ENCODE data around the gene TPMT.
"Not testable (repeated sequence)": the region's sequence is repeated elsewhere in the genome, so short reads cannot be mapped to it uniquely, and the experiment has no call there.

TPMT gene

DNA sequence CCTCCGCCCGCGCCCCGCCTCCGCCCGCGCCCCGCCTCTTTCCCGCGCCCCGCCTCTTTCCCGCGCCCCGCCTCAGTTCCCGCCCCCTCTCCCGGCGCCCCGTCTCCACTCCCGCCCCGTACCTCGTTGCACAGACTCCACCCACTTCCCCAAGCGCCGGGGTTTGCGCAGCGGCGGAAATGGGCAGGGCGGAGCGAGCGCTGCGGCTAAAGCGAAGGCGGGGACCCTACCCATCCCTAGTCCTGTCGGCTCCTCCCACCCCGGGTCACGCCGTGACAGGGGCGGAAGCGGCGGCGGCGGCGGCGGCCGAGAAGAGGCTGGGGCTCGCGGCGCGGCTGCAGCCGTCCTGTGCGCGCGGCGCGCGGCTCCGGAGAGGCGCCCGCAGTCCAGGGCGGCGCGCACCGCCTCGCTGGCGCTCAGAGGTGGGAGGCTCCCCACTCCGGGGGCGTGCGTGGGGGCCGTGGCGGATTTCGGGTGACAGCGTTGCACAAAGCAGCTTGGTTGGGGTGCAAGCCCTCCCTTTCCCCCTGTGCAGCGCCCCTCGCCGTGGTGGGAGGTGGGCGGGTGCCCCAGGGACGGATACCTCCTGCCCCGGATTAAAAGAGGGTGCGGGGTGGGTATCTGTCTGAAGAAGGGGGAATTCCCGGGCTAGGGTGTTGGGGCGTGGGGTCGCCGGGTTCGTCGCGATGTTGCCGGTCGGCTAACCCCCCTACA, 430 bp upstream of the TPMT start, which contains the start of gene KDM1B:
Gene KDM1B (plus strand): TSS at position 273 of the 714 bp plus-strand sequence. CDS start 4,474 bp downstream, outside the sequence.
- DNase-seq, result peak; percentile 94

DNA sequence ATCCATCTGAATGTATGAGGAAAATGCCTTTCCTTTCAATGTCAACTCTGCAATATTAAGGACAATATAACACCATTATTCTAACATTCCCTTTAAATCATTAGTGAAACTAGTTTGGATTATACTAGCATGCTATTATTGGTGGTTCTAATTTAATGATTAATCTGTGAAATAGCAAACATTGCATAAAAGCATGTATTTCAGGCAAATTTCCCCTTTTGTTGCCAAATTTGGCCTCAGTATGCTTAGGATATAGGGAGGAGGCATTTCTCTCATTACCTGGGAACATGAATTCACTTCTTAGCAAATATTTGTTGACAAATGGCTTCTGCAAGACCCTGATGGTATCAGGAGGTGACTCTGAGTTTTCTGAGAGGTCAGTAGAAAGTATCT, 1.6 kb downstream of the TPMT start:
- no peak for DNase-seq

DNA sequence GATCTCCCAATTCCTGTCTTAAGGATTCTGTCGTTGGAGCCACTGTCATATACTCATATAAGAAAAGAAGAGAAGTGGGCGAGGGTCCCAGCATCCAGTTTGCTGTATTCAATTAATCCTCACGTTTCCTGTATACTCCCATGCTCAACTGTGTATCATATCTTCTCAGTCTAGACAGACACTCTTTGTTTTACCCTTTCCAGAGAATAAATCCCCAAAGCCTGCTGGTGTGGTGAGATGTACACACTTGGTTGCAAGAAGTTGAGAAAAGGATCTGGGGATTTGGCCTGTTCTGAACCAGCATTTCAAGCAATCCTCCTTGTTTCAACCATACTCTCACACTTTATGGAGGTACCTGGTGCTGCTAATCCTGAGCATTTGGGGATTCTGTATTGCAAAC, 3.1 kb downstream of the TPMT start:
- no peak for DNase-seq

DNA sequence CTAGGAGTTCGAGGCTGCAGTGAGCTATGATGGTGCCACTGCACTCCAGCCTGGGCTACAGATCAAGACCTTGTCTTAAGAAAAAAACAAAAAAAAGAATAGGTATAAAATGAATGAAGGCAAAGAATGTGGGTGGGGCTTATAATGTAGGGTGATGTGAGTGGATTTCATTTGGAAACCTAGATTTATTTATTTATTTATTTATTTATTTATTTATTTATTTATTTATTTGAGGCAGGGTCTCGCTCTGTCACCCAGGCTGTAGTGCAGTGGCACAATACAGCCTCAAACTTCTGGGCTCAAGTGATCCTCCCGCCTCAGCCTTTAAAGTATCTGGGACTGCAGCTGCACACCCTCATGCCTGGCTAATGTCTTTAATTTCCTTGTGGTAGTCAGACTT, 3.5 kb downstream of the TPMT start:
- DNase-seq, result not testable (repeated sequence)

DNA sequence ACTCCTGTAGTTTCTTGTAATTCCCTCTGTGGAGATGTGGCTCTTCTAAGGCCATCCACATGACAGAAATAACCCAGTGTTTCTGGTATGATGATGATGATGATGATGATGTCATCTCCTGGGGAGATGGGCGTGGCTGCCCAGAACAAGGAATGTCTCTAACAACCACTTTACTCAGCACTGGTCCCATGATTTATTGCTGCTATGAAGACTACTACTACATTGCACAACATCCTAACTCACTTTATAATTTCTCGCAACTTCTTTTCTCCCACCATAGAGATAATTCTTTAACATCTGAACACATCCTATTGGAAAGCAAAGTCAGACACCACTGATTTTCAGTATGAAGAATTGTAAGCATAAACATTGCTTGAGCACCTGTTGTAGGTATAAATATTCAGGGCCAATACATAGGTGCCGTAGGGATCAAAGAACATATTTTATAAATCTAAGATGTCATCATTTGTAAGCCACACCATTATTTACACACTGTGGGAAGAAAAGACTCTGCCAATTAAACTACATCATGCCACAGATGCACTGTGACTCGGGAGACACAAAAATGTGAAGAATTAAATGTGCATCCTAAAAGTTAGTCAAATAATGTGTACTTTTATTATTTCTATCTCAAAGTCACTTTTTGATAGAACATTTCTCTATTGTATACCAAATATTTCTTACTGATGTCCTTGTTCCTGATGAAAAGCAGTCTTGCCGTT, 6.4 kb downstream of the TPMT start:
- DNase-seq, result no peak

DNA sequence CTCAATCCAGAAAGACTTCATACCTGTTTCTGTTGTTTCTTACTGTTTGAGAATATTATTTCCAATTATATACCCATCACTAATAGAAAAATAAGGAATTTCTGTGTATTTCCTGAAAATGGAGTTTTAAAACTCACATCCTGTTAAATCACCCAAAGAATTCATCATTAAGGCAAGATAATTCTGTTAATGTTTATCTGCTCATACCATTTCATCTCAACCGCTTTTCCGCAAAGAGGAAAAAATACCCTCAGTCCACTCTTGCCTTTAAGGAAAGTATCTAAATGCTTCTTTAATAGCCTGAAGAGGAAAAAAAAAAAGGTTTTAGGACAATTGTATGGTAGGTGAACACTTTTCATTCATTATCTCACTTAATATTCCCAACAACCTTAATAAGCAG, 7.3 kb downstream of the TPMT start:
- no peak for DNase-seq

DNA sequence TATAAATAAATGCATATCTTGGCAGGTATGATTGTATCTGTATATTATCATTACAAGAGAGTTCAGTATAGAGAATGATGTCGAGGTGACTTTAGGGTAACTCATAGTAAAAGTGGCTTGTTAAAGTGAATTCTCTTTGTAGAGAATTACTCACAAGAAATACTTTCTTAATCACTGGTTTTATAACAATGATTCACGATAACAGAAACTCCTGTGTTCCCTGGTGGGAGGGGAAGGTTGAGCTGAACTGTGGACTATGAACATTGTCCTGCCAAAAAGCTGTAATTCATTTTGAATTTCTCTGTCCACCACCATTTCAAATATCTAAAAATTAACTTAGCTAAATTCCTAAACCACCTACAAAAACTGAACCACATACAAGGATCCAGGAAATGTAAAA, 7.7 kb downstream of the TPMT start:
- DNase-seq, result no peak

DNA sequence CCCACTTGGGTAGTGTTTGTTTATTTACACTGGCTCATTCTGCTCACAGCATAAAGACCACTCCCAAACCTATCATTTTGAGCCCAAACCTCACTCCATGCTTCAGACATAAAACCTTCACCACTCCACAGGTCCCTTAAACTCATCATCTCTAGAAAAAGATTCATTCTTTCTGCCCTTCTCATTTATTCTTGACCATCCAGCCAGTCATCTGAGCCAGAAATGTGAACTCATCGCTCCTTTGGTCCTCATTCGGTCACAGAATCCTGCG, 12.4 kb downstream of the TPMT start:
- DNase-seq, result no peak

DNA sequence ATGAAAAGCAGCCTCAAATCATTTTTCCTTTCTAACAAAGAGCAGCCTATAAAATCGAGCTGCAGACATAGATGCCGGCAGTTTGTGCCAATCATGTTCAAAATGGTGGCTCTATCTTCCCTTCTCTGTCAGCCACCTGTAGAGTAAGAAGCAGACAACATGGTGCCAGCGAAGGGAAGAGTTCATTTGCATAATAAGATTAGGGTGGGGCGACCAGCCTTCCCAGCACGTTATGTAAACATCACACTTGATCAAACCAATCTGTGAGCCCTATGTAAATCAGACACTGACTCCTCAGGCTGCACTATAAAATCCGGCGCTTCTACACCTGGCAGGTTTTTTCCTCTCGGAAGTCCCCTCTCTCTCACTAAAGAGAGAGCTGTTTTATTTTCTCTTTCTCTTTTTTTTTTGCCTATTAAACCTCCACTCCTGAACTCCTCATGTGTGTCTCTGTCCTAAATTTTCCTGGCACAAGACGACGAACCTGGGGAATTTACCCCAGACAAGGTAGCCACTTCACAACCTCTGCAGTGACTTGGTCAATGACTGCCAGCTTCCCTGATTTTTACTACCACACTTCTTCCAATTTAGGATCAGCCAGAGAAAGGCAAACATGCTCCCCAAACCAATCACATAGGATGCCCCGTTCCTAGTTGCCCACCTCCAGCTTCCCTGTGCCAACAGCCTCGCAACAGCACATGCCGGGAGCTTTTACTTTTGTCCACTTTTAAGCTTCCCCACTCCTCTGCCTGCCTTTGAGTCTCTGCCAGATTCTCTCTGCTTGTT, 12.9 kb downstream of the TPMT start:
- DNase-seq, result peak; percentile 75 to 86

DNA sequence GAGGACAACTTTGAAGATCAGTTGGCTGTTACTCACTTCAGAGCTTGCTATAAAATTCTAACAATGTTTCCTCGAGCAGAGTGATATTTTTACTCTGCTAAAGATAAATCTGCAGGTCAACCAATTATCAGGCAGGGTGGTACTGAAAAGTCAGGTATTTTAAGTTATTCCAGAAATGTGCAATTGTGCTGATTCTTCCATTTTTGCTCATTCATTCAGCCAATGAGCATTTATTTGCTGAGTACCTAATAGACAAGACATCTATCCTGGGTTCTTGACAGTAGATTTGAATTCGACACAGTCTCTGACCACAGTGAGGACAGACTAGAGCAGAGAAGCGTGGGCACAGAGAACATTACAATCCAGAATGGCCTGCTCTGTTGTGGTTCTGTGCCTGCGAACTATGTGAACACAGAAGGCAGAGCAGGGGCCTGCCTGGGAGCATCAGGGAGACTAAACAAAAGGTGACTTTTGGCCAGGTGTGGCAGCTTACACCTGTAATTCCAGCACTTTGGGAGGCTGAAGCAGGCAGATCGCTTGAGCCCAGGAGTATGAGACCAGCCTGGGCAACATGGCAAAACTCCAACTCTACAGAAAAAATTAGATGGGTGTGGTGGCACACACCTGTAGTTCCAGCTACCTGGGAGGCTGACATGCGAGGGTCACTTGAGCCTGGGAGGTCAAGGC, 14.8 kb downstream of the TPMT start:
- DNase-seq, result no peak

DNA sequence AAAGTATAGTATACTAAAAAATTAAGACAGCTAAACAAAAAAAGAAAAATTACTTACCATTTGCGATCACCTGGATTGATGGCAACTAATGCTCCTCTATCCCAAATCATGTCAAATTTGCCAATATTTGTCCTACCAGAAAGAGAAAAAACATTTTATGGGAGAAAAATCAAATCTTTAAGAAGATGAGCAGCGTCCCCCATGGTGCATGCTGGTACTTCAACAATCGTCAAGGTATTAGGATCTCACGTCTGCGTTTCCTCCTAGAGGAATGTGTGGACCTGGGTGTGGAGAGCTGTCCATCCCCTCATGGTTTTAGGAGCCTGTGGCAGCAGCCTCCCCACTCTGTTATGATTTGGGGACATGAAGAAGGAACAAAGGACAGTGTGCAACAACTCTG, 16.0 kb downstream of the TPMT start:
- DNase-seq, result no peak

DNA sequence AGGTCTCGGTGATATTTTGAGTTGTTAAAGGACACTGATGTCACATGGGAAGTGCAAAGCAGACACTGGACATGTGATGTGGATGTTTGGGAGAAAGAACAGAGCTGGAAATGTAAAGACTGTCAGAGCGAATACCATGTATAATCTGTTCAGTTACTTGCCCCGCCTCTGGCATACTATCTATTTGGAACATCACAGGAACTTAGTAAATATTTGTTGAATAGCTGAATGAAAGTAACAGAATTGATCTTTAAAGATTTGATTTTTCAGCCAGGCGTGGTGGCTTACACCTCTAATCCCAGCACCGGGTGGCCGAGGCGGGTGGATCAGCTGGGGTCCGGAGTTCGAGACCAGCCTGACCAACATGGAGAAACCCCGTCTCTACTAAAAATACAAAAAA, 18.6 kb downstream of the TPMT start:
- DNase-seq, result no peak

DNA sequence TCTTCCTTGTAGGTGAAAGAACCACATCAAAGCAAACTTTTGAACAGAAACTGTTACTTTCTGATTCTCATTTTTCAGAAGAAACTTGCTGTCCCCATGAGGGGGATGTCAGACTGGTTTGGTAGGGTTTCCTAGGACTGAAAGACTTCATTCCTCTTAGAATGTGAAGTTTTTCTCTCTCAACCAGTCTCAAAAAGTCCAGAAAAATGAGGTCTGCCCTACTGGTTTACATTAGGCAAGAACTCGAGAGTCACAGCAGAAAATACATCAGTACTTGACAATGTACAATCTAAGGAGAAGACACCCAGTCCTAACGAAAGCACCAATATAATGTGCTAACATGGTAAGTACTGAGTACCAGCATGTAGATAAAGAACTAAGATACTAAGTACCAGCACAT, 19.7 kb downstream of the TPMT start:
- no peak for DNase-seq

DNA sequence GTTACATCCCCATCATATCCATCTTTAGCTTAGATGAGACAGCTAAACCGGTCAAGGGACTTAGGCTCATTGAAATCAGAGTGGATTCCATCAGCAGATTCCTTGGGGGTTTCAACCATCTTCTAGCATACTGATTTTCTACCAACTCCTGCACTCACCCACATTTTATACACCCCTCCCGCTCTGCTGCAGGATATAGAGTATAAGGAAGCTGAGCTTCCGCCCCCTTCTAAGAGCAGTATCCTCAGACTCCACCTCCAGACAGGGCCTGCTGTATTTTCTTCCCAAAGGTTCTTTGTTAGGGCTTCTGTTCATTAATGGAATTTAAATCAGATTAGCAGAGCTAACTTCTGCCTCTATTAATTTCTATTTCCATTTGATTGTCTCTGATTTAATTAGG, 22.5 kb downstream of the TPMT start:
- no peak for DNase-seq

DNA sequence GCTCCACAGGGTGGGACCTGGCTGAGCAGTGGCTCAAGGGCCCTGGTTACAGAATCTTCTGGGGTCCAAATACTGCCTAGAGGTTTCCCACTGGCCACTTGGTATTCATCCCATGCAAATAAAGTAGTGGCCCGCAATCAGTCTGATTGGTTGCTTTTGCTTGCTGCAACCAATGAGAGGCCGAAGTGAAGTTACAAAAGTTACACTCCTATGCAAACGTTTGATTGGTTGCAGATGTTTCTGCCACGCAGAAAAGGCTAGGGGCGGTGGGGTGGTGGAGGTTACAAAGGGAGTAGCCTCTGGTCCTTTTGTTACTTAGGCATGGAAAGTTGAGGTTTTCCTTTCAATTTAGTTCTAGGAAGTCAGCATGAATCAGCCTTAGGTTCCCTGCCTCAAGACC, 28.8 kb downstream of the TPMT start:
- DNase-seq, result no peak

DNA sequence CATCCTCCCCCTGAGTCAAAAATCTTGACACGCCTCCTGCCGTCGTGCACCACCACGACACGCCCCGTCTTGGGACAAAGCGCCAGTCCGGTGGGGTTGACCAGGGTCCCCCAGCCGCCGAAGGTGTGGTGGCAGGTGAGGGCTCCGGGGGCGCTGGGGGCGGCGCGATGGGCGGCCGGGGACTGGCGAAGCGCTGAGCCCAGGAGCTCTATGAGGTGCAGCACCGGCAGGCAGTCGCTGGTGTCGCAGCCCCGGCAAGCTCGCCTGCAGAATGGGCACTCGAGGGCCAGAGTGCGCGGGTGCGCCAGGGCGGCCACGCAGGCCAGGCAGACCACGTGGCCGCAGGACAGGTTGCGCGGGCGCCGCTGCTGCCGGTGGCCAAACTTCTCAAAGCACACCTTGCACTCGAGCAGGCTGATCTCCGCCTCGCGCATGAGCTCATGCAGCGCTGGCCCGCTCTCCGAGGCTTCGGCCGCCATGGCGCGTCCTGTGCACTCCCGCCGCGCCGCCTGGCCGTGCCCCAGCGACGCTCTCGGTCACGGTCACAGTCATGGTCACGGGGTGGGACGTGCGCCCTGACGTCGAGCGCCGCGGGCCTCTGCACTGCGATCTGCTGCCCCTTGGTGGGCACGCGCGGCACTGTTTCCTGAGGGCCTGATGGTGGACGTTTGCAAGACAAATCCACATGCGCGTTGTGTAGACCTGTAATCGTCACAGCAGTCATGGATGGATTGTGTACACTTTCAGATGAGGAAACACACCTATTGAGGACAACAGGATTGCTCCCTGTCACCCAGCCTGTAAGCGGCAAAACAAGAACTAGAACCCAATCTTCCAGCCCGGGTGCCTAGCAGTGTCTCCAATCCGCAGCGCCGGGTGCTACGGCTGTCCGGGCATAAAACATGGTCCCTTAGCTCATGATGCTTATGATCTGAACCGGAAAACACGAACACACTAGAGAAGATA, 32.5 kb downstream of the TPMT start, which contains the start of gene NHLRC1:
Gene NHLRC1 (minus strand): TSS at position 550 of the 966 bp plus-strand sequence. CDS start 71 bp downstream, at position 479.
- peak; percentile 71 to 90 for DNase-seq

DNA sequence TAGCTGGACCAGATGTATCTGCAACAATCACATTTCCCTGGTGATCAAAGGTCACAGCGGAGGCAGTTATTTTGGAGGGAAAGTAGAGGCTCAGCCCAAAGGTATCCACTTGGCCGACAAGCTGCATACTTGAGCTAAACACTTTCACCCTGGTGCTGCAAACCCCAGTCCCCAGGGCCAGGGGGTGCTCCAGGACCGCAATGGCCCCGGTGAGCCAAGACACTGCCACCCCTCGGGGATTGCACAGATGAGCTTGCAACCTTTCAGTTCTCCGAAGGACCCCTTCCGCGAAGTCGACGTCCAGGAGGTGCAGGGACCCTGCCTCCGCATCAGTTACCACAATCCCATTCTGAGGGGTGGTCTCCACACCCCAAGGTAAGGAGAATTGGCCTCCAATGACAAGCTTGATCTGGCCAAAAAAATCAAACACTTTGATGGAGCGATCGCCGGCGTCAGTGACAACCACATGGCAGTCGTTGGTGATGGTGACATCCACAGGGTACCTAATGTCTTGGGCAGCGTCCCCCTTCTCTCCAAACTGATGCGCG, 33.2 kb downstream of the TPMT start:
- no peak for DNase-seq

DNA sequence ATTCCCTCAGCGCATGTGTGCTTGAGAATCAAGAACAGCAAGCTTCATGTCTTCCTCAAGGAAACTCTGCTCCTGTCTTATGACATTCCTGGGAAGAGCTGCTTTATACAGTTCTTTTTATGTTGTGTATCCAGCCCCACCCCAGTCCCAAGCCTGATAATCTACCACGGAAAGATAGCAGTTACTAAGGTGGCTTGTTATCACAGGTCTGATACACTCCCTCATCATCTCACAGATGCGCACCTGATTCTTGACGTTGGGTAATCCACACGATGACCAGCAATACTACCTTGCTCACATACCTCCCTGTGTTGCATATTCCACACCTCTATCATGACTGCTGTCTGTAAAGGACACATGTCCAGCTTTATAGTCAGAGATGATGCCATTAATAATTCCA, 35.6 kb downstream of the TPMT start:
- no peak for DNase-seq

DNA sequence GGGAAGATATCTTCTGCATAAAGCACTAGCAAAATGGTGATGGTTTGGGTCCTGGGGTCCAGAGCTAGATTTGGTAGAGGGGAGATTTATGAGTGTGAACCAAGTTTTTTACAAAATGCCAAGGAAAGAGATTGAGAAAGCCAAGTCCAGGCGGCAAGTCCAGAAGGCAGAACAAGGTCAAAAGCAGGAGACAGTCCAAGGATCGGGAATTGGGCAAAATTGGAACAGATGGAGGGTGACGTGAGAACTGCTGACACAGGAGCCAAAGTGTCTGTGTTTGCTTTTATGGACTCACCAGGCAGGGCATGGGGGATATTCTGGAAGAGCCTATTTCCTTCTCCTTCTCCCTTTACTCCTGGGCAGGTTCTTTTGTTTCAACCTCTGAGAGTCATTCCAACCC, 36.5 kb downstream of the TPMT start:
- DNase-seq, result peak; percentile 76 to 83

DNA sequence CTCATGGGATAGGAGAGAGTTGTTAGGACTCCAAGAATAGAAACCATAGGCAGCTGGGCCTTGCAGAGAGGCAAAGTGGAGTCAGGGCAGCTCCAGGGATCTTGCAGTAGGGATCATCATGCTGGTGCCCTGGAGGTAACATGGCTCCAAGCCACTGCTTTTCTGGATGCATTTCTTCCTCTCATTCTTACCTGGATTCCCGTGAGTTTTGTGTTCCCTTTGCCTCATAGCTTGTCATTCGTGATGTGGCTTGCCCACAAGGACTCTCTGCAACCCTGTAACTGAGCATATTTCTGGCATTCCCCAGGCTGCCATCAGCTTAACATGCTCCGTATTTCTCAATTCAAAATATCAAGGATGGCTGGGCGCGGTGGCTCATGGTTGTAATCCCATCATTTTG, 37.7 kb downstream of the TPMT start:
- DNase-seq, result peak in 1 of 2 experiments; percentile 18

DNA sequence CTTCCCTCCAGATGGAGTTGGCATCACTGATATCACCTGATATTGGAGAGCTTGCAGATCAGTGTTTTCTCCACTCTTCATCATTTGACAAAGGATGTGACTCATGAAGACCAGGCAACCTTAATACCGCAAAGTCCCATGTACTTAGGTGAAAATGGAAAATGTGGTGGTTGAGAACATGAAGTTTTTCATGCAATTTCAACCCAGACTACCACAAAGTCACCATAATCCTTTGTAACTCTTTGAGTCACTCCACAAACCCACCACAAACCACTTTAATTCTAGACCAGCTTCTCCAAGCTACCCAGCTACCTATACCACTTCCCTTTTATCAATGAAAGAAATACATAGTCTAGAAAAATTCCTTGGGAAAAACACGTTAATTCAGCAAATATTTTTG, 39.5 kb downstream of the TPMT start:
- DNase-seq, result no peak

DNA sequence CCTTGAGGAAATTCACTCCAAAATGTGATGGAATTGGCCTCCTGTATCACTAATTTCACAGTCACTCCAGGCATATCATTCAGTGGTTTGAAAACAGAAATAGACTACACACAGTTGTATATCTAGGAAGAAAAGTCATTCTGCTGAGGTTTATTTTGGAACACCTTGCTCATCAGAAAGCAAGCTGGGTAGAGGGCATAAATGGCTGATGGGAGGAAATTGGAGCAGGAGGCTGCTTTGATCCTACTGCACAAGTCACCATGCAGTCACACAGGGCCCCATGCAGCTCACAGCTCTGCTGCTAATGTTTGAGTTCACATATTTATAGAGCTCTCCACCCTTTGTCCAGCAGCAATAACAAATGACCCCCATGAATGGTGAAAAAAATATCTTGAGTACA, 44.7 kb downstream of the TPMT start:
- no peak for DNase-seq

Measured in NCI-H524 (cell line).